SHP77 (cell line): ENCODE data around the gene PWP2.
"Not testable (repeated sequence)": the region's sequence is repeated elsewhere in the genome, so short reads cannot be mapped to it uniquely, and the experiment has no call there.

Experiments
- DNase-seq, 2 experiments: peaks; one replicate each; lab custom pipeline; 2025; lab: John Stamatoyannopoulos, UW

The PWP2 gene

GRCh38 chr21:44107026-44107501 is at the start of gene PWP2:
PWP2 (plus strand) TSS chr21:44107399; CDS start chr21:44107417, 18 bp downstream.
- DNase-seq: not testable (repeated sequence)

GRCh38 chr21:44057960-44058651 is 49.1 kb upstream of the PWP2 start:
- DNase-seq: no peak

GRCh38 chr21:44058652-44058964 is 48.6 kb upstream of the PWP2 start:
- no peak for DNase-seq

GRCh38 chr21:44058981-44059380 is 48.2 kb upstream of the PWP2 start:
- DNase-seq: no peak

- no peak for DNase-seq
Observed at GRCh38 chr21:44059710-44060109, 47.5 kb upstream of the PWP2 start.

- no peak for DNase-seq
Observed at GRCh38 chr21:44062380-44062779, 44.8 kb upstream of the PWP2 start.

GRCh38 chr21:44063151-44063912 is 43.9 kb upstream of the PWP2 start:
- DNase-seq: no peak

- DNase-seq: no peak
Observed at GRCh38 chr21:44064852-44065403, 42.3 kb upstream of the PWP2 start.

GRCh38 chr21:44065428-44065827 is 41.8 kb upstream of the PWP2 start:
- no peak for DNase-seq

GRCh38 chr21:44066116-44066515 is 41.1 kb upstream of the PWP2 start:
- no peak for DNase-seq

- DNase-seq: no peak
Observed at GRCh38 chr21:44067011-44067839, 40.0 kb upstream of the PWP2 start.

- no peak for DNase-seq
Observed at GRCh38 chr21:44070391-44070790, 36.8 kb upstream of the PWP2 start.

GRCh38 chr21:44071359-44072104 is 35.7 kb upstream of the PWP2 start:
- DNase-seq: no peak

- no peak for DNase-seq
Observed at GRCh38 chr21:44072111-44072510, 35.1 kb upstream of the PWP2 start.

GRCh38 chr21:44074315-44074958 is 32.8 kb upstream of the PWP2 start:
- DNase-seq: no peak

GRCh38 chr21:44076316-44076715 is 30.9 kb upstream of the PWP2 start:
- no peak for DNase-seq

- DNase-seq: no peak
Observed at GRCh38 chr21:44078411-44078981, 28.7 kb upstream of the PWP2 start.

- no peak for DNase-seq
Observed at GRCh38 chr21:44079446-44079845, 27.8 kb upstream of the PWP2 start.

- no peak for DNase-seq
Observed at GRCh38 chr21:44079846-44080245, 27.4 kb upstream of the PWP2 start.

GRCh38 chr21:44082648-44083440 is 24.4 kb upstream of the PWP2 start:
- no peak for DNase-seq
